ENCODE results near the gene NPY4R2.
"Not testable (repeated sequence)": the region's sequence is repeated elsewhere in the genome, so short reads cannot be mapped to it uniquely, and the experiment has no call there.

The NPY4R2 gene

GRCh38 chr10:47918475-47918874, at the start of gene NPY4R2:
Gene NPY4R2 (plus strand): TSS chr10:47918662. CDS start chr10:47921988, 3,326 bp downstream.
- not testable (repeated sequence) for DNase-seq (ENCODE audit: low read depth)

- not testable (repeated sequence) for DNase-seq (ENCODE audit: low read depth)
Measured at GRCh38 chr10:47870887-47871286, 47.6 kb upstream of the NPY4R2 start.

- not testable (repeated sequence) for DNase-seq (ENCODE audit: low read depth)
Measured at GRCh38 chr10:47871485-47872180, 46.8 kb upstream of the NPY4R2 start.

DNA sequence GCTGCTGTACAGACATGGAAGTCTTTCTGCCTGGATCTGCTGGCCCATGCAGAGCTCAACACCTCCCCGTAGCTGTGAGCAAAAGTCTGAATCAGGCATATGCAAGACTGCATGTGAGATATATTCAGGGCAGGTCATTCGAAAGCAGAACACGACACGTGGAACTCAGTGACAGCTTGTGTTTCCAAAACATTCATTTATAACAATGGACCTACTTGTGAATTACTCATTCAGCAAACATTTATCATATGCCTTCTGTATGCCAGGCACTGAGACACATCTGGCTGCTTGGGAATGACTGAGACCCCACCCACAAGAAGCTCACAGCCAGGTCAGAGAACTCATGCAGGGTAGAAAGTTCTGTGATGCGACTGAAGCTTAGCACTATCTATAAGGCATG, 46.2 kb upstream of the NPY4R2 start:
- not testable (repeated sequence) for DNase-seq (ENCODE audit: low read depth)

GRCh38 chr10:47884239-47884638, 34.2 kb upstream of the NPY4R2 start:
- not testable (repeated sequence) for DNase-seq (ENCODE audit: low read depth)

- not testable (repeated sequence) for DNase-seq (ENCODE audit: low read depth)
Measured at GRCh38 chr10:47884934-47885333, 33.5 kb upstream of the NPY4R2 start.

DNA sequence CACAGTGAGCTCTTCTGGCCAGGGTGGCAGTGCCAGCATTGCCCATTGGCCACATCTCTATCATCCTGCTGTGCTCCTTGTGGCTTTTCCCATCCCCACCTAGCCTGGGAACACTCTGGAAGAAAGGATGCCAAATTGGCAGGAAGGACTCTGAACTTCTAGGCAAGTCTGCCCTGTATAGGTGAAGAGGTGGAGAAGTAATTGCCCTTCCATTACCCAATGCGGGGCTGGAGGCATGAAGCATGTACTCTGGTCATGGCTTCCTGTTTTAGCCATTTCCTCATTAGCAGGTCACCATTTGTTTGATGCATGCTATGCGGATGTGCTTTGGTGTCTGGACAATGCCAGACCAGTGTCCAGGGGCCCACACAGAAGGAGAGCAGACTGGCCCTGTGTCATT, 32.1 kb upstream of the NPY4R2 start:
- not testable (repeated sequence) for DNase-seq (ENCODE audit: low read depth)

DNA sequence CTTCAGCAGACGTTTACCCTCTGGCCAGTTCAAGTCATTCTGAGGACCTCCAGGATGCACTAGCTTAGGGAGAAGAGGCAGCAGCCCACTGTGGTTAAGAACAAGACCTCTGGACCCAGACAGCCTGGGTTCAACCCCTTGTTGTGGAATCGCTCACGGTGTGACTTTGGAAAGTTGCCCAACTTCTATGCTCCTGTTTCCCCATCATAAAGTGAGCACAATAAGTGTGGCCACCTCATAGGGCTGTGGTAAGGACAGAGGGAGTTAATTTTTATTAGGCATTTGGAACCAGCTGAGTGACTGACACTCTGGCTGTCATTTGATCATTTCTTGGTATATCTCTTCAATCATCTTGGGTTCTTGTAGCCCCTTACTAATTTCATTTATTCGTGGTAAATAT, 31.6 kb upstream of the NPY4R2 start:
- DNase-seq (ENCODE audit: low read depth) = not testable (repeated sequence)

DNA sequence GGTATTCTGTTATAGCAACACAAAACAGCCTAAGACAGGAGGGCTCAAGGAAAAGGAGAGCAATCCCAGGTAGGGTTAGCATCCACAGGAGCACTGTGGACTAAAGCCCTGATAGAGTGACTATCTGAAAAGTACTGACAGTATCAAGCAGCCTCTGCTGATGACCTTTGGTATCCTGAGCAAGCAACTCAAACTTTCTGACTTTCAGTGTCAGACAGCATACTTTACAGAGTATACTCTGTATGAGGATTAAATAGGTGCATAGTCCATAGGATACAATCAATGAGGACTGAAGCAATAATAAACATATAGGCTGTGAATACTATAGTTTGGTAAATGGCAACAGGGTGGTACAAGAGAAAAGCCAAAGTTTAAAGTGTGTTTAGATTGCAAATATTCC, 27.7 kb upstream of the NPY4R2 start:
- DNase-seq (ENCODE audit: low read depth) = not testable (repeated sequence)

- DNase-seq (ENCODE audit: low read depth) = not testable (repeated sequence)
Measured at GRCh38 chr10:47892494-47893261, 25.8 kb upstream of the NPY4R2 start.

GRCh38 chr10:47894571-47894970, 23.9 kb upstream of the NPY4R2 start:
- not testable (repeated sequence) for DNase-seq (ENCODE audit: low read depth)

GRCh38 chr10:47897813-47898212, 20.6 kb upstream of the NPY4R2 start:
- not testable (repeated sequence) for DNase-seq (ENCODE audit: low read depth)

- not testable (repeated sequence) for DNase-seq (ENCODE audit: low read depth)
Measured at GRCh38 chr10:47909333-47909732, 9.1 kb upstream of the NPY4R2 start.

DNA sequence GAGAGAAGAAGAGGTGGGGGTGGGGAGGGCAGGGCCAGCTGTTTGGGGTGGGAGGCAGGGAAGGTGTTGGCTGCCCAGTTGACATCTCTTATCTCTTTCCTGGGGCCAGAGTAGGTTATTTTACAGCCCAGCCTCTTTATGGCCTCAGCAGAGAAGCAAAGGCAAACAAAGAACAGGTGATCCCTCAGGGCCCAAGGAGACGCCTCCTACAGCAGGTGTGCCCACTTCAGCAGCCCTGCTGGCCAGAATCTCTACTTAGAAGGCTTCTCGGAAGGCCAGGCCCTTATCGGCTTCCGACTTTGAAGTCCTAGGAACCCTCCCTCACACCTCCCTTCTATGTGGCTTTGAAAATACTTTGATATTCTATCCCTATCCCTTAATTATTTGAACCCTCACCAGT, 8.0 kb upstream of the NPY4R2 start:
- not testable (repeated sequence) for DNase-seq (ENCODE audit: low read depth)

DNA sequence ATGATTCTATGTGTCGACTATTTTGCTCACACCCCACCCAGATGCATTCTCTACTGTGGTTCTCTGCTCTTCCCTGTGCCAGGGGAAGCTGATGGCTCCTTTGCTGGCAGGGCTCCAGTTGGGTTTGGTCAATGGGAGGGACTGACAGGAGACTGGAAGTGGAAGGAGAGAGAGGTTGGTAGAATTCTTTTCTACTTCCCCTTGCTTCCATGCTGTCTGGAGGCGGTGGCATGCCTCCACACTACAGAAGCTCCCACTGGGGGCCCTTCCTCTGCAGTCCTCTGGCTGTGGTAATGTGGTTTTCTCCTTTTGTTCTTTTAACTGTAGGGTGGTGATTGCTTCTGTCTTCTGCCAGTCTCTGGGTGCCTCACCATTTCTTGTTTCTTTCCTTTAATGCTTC, 4.4 kb upstream of the NPY4R2 start:
- not testable (repeated sequence) for DNase-seq (ENCODE audit: low read depth)

DNA sequence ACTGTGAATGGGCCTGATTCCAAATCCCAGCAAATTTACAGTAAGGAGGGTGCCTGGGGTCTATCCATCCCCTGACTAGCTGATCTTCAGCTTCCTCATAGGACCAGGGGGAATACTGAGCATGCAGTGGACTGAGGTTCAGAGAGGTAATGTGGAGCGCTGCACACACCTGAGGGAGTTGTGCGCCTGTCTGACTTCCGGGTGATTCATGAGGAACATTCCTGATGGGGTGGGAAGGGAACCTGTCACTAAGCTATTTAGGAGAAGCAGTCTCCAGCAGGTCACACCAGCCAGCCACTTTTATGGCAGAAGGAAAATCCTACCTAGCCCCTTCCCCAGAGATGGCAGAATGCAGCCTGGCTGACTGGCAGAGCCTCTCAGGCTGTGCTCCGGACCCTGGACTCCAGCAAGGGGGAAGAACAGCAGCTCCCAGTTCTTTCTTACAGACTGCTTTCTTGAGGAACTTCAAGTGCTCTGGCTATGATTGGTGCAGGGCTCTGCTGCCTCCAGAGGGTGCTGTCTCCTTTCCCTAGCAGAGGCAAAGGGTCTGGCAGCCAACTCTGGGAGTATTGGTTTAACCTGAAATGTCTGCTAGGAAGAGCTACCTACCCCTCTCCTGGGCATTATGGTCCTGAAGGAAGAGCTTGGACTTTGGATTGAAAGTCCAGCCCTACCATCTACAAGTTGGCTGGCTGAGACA, 2.5 kb upstream of the NPY4R2 start:
- not testable (repeated sequence) for DNase-seq (ENCODE audit: low read depth)

DNA sequence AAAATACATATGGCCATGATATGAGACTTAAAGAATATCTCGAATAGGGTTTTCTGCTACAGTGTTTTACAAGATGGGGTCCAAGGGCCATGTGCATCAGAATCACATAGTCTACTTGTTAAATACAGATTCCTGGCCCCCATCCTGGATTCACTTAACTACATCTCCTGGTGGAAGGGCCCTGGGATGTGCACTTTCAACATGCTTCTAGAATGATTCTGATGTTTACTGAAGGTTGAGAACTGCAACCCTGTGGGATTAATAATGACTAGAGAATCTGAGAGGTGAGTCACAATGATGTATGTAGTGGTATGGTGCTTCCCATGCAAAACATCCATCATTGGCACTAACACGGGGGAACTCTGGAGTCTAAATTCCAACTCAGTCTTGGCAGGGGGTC, 2.1 kb downstream of the NPY4R2 start:
- not testable (repeated sequence) for DNase-seq (ENCODE audit: low read depth)

DNA sequence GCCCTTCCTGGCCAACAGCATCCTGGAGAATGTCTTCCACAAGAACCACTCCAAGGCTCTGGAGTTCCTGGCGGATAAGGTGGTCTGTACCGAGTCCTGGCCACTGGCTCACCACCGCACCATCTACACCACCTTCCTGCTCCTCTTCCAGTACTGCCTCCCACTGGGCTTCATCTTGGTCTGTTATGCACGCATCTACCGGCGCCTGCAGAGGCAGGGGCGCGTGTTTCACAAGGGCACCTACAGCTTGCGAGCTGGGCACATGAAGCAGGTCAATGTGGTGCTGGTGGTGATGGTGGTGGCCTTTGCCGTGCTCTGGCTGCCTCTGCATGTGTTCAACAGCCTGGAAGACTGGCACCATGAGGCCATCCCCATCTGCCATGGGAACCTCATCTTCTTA, 4.0 kb downstream of the NPY4R2 start:
- not testable (repeated sequence) for DNase-seq (ENCODE audit: low read depth)

GRCh38 chr10:47924628-47925027, 6.2 kb downstream of the NPY4R2 start:
- DNase-seq (ENCODE audit: low read depth) = not testable (repeated sequence)

DNA sequence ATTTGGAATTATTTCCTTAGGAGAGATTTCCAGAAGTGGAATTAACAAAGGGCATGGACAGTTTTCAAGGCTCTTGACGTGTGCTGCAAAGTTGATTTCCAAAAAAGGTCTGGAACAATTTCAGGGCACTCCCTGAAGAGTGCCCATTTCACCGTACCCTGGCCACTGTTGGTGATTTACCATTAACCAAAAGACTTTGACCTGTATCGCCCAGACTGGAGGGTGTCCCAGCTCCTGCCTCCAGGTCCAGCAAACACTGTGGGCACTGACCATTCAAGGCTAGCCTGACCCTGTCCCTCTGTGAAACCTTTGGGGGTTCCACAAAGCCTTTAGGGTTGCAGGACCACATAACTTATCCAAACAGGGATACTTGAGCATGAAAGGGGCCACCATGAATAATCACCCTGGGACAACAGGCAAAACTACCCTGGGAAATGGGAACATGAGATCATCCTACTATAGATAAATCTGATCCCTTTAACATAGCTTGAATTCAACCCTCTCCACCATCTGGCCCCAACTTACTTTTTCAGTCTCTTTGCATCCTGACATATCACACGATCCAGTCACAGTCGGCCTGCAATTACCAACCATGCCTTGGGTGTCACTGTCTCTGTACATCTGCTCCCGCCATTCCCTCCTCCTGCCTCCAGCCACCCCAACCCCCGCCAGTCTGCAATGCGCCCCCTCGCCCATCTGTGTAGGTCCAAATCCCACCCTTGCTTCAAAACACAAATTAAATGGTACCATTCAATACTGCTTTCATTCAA, 8.9 kb downstream of the NPY4R2 start:
- not testable (repeated sequence) for DNase-seq (ENCODE audit: low read depth)

- DNase-seq (ENCODE audit: low read depth) = not testable (repeated sequence)
Measured at GRCh38 chr10:47928225-47928624, 9.8 kb downstream of the NPY4R2 start.

GRCh38 chr10:47932824-47933223, 14.4 kb downstream of the NPY4R2 start:
- not testable (repeated sequence) for DNase-seq (ENCODE audit: low read depth)

Measured in stimulated activated CD4-positive, alpha-beta T cell treated with anti-CD3 and anti-CD28 coated beads, Interleukin-2, amount 100 ng/mL, for 4 hours (primary cell).